Measurements from ENCODE around the gene FAM8A1.

DNA sequence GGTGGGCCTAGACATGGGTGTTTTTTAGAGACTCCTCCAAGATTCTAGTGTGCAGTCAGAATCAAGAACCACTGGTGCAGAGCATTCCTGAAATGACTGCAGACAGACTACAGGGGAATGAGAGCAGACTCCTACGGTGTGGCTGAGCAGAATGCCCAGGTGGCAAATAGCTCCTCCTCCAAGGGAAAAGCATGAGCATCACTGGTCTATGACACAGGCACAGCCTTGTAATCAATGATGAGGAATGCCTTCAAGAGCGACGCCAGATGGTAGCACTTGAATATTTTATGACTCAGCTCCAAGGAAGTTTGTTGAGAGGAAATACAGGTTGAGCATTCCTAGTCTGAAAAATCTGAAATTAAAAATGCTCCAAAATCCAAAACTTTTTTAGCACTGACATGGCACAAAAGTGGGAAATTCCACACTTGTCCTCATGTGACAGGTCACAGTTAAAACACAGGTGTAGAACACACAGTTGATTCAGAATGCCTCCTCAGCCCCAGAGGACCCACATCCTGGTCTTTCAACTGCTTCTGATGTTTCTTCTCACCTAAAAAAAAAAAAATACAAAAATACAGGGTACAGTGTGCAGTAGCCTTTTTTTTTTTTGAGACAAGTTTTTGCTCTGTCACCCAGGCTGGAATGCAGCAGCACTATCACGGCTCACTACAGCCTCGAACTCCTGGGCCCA lies 10.6 kb upstream of the FAM8A1 start:
- no peak for TF ChIP-seq YY1 (IDR thresholded peaks at IDR 0.05; ENCODE audit: low read depth)
- TF ChIP-seq FOXM1 (IDR thresholded peaks at IDR 0.05; ENCODE audit: low read depth), result no peak
- TF ChIP-seq, protein P1, sequence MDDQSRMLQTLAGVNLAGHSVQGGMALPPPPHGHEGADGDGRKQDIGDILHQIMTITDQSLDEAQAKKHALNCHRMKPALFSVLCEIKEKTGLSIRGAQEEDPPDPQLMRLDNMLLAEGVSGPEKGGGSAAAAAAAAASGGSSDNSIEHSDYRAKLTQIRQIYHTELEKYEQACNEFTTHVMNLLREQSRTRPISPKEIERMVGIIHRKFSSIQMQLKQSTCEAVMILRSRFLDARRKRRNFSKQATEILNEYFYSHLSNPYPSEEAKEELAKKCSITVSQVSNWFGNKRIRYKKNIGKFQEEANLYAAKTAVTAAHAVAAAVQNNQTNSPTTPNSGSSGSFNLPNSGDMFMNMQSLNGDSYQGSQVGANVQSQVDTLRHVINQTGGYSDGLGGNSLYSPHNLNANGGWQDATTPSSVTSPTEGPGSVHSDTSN (IDR thresholded peaks at IDR 0.05), result no peak
- TF ChIP-seq POLR2AphosphoS5 (IDR thresholded peaks at IDR 0.05; ENCODE audit: low read depth, low read length), result no peak
- TF ChIP-seq, protein P2, sequence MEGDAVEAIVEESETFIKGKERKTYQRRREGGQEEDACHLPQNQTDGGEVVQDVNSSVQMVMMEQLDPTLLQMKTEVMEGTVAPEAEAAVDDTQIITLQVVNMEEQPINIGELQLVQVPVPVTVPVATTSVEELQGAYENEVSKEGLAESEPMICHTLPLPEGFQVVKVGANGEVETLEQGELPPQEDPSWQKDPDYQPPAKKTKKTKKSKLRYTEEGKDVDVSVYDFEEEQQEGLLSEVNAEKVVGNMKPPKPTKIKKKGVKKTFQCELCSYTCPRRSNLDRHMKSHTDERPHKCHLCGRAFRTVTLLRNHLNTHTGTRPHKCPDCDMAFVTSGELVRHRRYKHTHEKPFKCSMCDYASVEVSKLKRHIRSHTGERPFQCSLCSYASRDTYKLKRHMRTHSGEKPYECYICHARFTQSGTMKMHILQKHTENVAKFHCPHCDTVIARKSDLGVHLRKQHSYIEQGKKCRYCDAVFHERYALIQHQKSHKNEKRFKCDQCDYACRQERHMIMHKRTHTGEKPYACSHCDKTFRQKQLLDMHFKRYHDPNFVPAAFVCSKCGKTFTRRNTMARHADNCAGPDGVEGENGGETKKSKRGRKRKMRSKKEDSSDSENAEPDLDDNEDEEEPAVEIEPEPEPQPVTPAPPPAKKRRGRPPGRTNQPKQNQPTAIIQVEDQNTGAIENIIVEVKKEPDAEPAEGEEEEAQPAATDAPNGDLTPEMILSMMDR (IDR thresholded peaks at IDR 0.05), result no peak
- no peak for TF ChIP-seq NFIC (IDR thresholded peaks at IDR 0.05; ENCODE audit: borderline replicate concordance)
- no peak for TF ChIP-seq CHD2 (IDR thresholded peaks at IDR 0.05; ENCODE audit: low read length, partially characterized antibody)
- TF ChIP-seq GATA2 (CRISPR knock-in tag; IDR thresholded peaks at IDR 0.05), result no peak
- TF ChIP-seq, protein P3, sequence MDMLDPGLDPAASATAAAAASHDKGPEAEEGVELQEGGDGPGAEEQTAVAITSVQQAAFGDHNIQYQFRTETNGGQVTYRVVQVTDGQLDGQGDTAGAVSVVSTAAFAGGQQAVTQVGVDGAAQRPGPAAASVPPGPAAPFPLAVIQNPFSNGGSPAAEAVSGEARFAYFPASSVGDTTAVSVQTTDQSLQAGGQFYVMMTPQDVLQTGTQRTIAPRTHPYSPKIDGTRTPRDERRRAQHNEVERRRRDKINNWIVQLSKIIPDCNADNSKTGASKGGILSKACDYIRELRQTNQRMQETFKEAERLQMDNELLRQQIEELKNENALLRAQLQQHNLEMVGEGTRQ (IDR thresholded peaks at IDR 0.05; ENCODE audit: borderline replicate concordance, low read depth, low read length), result no peak
- no peak for TF ChIP-seq RCOR1 (IDR thresholded peaks at IDR 0.05; ENCODE audit: low read length)
- no peak for TF ChIP-seq MXI1 (IDR thresholded peaks at IDR 0.05; ENCODE audit: low read depth, low read length)
- TF ChIP-seq, protein P4, sequence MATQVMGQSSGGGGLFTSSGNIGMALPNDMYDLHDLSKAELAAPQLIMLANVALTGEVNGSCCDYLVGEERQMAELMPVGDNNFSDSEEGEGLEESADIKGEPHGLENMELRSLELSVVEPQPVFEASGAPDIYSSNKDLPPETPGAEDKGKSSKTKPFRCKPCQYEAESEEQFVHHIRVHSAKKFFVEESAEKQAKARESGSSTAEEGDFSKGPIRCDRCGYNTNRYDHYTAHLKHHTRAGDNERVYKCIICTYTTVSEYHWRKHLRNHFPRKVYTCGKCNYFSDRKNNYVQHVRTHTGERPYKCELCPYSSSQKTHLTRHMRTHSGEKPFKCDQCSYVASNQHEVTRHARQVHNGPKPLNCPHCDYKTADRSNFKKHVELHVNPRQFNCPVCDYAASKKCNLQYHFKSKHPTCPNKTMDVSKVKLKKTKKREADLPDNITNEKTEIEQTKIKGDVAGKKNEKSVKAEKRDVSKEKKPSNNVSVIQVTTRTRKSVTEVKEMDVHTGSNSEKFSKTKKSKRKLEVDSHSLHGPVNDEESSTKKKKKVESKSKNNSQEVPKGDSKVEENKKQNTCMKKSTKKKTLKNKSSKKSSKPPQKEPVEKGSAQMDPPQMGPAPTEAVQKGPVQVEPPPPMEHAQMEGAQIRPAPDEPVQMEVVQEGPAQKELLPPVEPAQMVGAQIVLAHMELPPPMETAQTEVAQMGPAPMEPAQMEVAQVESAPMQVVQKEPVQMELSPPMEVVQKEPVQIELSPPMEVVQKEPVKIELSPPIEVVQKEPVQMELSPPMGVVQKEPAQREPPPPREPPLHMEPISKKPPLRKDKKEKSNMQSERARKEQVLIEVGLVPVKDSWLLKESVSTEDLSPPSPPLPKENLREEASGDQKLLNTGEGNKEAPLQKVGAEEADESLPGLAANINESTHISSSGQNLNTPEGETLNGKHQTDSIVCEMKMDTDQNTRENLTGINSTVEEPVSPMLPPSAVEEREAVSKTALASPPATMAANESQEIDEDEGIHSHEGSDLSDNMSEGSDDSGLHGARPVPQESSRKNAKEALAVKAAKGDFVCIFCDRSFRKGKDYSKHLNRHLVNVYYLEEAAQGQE (IDR thresholded peaks at IDR 0.05; ENCODE audit: low read depth, low read length), result no peak
- no peak for TF ChIP-seq RFX5 (IDR thresholded peaks at IDR 0.05; ENCODE audit: low read length)
- TF ChIP-seq RAD21 (IDR thresholded peaks at IDR 0.05; ENCODE audit: low read length), result no peak

Measured in SK-N-SH (cell line).